Glutamatergic neuron (in vitro differentiated cells): ENCODE data around the gene PGLYRP2. TPM values are rescaled to one million over a fixed set of nuclear protein-coding genes. Genes with fewer than 3 reads are reported as not detected.

ENCODE experiments used
- DNase-seq: peaks from one replicate; pipeline ENCODE4 v3.0.0; 2022
- H3K27ac Mint-ChIP-seq: one replicate; pipeline ENCODE4 v1.8.0; 2020; ENCODE audit warnings: mild to moderate bottlenecking, mixed read lengths, inconsistent platforms; ENCODE audit not compliant: unreplicated experiment
- H3K27me3 Mint-ChIP-seq: one replicate; pipeline ENCODE4 v1.8.0; 2020; ENCODE audit warnings: mild to moderate bottlenecking, moderate library complexity, mixed read lengths, inconsistent platforms; ENCODE audit not compliant: unreplicated experiment
- H3K36me3 Mint-ChIP-seq: one replicate; pipeline ENCODE4 v1.8.0; 2020; ENCODE audit warnings: mild to moderate bottlenecking, mixed read lengths, inconsistent platforms; ENCODE audit not compliant: unreplicated experiment
- H3K4me1 Mint-ChIP-seq: one replicate; pipeline ENCODE4 v1.8.0; 2020; ENCODE audit warnings: mild to moderate bottlenecking, low read depth, mixed read lengths, inconsistent platforms; ENCODE audit not compliant: unreplicated experiment
- H3K4me3 Mint-ChIP-seq: one replicate; pipeline ENCODE4 v1.8.0; 2020; ENCODE audit warnings: mild to moderate bottlenecking, mixed read lengths, inconsistent platforms; ENCODE audit not compliant: unreplicated experiment
- H3K9me3 Mint-ChIP-seq: one replicate; pipeline ENCODE4 v1.8.0; 2020; ENCODE audit warnings: mild to moderate bottlenecking, moderate library complexity, mixed read lengths, inconsistent platforms; ENCODE audit not compliant: unreplicated experiment
- total RNA-seq: library from RNA; stranded (reverse); fragmentation: NEBNext Ultra II Directional; extraction: Animal tissue kit (Norgen Biotek cat#: 25700); gene quantifications from one replicate; pipeline ENCODE4 v1.2.1, GENCODE V29; 2021; ENCODE audit not compliant: unreplicated experiment
- TF ChIP-seq, protein P1 (sequence below): fragments of 200-600 bp; sonication (generic); IDR thresholded peaks from one replicate; pipeline ENCODE4 v1.5.0; 2021; ENCODE audit not compliant: partially characterized antibody, unreplicated experiment

Gene PGLYRP2
- total RNA-seq, 1 donor from 2014 or later = not detected

DNA sequence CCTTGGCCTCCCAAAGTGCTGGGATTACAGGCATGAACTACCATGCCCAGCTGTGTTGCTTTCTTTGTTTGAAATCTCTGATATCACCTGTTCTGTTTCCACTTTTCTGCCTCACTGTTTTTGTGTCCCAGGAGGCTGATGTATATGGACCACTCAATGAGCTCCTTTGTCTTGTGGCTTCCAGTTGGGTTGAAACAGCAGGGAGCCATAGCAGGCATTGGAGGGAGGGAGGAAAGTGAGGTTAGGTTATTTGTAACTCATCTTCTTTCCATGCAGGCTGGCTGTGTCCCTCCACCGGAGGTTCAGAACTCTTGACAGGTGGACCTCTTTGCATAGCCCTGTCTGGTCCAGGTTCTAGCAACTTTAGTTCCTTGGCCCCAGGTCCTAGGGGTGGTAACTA lies 23.0 kb upstream of the PGLYRP2 start:
- Mint-ChIP-seq H3K36me3 (no peaks in the 10 kb centered on the region), H3K9me3 (peaks cover 5% of the 10 kb centered on the region), H3K4me1 (no peaks in the 10 kb centered on the region), H3K27me3 (peaks cover 9% of the 10 kb centered on the region), H3K27ac (no peak overlapping the region), H3K4me3 (no peak overlapping the region)
- DNase-seq = no peak
- TF ChIP-seq, protein P1, sequence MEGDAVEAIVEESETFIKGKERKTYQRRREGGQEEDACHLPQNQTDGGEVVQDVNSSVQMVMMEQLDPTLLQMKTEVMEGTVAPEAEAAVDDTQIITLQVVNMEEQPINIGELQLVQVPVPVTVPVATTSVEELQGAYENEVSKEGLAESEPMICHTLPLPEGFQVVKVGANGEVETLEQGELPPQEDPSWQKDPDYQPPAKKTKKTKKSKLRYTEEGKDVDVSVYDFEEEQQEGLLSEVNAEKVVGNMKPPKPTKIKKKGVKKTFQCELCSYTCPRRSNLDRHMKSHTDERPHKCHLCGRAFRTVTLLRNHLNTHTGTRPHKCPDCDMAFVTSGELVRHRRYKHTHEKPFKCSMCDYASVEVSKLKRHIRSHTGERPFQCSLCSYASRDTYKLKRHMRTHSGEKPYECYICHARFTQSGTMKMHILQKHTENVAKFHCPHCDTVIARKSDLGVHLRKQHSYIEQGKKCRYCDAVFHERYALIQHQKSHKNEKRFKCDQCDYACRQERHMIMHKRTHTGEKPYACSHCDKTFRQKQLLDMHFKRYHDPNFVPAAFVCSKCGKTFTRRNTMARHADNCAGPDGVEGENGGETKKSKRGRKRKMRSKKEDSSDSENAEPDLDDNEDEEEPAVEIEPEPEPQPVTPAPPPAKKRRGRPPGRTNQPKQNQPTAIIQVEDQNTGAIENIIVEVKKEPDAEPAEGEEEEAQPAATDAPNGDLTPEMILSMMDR = no peak

DNA sequence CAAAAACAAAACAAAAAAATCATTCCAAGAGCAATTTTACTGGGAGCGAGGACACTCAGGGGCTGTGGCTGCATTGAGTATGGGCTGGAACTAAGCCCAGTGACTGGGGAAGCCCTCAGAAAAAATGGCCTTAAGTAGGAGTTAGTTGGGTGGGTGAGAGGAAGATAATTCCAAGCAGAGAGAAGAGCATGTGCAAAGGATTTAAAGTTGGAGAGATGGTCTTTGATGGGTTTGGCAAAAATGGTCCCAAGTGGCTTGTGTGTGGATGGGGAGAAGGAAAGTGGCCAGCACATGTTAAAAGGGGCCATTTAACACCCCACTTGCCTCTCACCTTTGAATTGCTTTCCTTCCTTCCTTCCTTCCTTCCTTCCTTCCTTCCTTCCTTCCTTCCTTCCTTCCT lies 22.3 kb upstream of the PGLYRP2 start:
- Mint-ChIP-seq H3K27ac (no peak overlapping the region), H3K27me3 (peaks cover 5% of the 10 kb centered on the region), H3K4me1 (no peaks in the 10 kb centered on the region), H3K4me3 (no peak overlapping the region), H3K9me3 (peaks cover 4% of the 10 kb centered on the region), H3K36me3 (no peaks in the 10 kb centered on the region)
- no peak for DNase-seq
- TF ChIP-seq, protein P1 = no peak

DNA sequence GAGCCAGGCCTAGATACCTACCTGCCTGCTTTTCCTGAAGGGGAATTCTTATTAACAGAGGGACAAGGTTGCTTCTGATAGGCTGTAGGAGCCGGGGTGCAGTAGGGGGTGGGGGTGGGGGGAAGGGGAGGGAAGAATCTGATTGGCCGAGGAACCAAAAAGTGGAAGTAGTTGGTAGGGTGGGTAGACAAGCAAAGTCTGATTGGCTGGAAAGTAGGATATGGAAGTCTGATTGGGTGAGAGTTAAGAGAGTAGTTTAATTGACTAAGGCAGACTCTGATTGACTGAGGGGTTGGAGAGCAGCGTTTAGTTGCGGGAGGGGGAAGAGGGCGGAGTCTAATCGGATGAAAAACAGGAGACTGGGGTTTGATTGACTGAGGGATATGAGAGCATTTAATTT lies 19.6 kb upstream of the PGLYRP2 start:
- Mint-ChIP-seq H3K4me1 (no peaks in the 10 kb centered on the region), H3K36me3 (no peaks in the 10 kb centered on the region), H3K9me3 (no peaks in the 10 kb centered on the region), H3K27ac (no peak overlapping the region), H3K27me3 (no peaks in the 10 kb centered on the region), H3K4me3 (no peak overlapping the region)
- no peak for DNase-seq
- TF ChIP-seq, protein P1 = no peak

DNA sequence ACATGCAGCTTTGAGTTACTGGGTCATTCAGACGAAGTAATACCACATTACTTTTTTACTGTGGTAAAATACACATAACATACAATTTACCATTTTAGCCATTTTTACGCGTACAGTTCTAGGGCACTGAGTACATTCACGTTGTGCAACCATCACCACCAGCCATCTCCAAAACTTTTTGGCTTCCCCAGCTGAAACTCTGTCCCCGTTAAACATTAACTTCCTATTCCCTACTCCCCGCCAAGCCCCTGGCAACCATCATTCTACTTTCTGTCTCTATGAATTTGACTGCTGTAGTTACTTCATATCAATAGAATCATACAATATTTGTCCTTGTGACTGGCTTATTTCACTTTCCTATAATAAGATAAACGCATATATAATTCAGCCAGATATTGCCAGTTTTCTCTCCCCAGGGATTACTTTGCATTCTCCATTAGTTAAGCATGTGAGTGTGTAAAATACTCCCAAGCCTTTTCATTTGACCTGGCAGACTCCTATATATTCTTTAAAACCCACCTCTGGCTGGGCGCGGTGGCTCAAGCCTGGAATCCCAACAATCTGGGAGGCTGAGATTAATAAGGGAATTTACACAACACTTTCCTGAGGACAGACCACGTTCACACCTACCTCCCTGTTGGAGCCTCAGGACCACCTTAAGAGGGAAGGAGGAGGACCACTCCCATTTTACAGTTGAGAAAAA lies 19.0 kb upstream of the PGLYRP2 start:
- H3K4me3 Mint-ChIP-seq = no peak overlapping the region
- no peaks in the 10 kb centered on the region for H3K4me1 Mint-ChIP-seq
- no peaks in the 10 kb centered on the region for H3K27me3 Mint-ChIP-seq
- H3K27ac Mint-ChIP-seq = no peak overlapping the region
- TF ChIP-seq, protein P1 = no peak
- no peaks in the 10 kb centered on the region for H3K9me3 Mint-ChIP-seq
- DNase-seq = no peak
- H3K36me3 Mint-ChIP-seq = no peaks in the 10 kb centered on the region

DNA sequence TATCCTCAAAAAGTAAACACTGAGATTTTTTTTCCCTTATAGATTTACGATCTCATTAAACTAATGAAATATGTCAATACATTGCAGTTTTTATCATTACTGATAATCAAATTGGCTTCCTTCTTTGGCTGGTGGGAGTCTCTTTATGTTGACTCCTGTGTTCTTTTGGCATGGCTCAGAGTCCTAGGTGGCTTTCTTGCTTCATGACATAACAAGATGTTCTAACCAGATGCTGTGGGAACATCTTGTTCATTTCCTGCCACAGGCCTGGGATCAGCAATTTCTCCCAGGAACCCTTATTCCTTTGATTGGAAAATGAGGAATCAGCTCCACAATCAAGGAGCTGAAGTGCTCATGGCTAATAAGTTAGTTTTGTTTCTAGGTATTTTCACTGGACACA lies 15.8 kb upstream of the PGLYRP2 start:
- H3K4me1 Mint-ChIP-seq = no peaks in the 10 kb centered on the region
- H3K9me3 Mint-ChIP-seq = no peaks in the 10 kb centered on the region
- DNase-seq = no peak
- no peak overlapping the region for H3K27ac Mint-ChIP-seq
- H3K36me3 Mint-ChIP-seq = no peaks in the 10 kb centered on the region
- TF ChIP-seq, protein P1 = no peak
- H3K4me3 Mint-ChIP-seq = no peak overlapping the region
- no peaks in the 10 kb centered on the region for H3K27me3 Mint-ChIP-seq
